ENCODE data around the gene TLX2.
A peak's percentile ranks its signal among the peaks of the same experiment; 100 is the strongest.
"Not testable (repeated sequence)": the region's sequence is repeated elsewhere in the genome, so short reads cannot be mapped to it uniquely, and the experiment has no call there.

The TLX2 gene

GRCh38 chr2:74482801-74483674 lies 31.2 kb upstream of the TLX2 start, which contains the start of the genes CCDC142 and TTC31:
Gene CCDC142, minus strand, starts transcription at chr2:74482998. Its CDS starts 161 bp downstream, at chr2:74482837.
Gene TTC31, plus strand, starts transcription at chr2:74483081. Its CDS starts 15 bp downstream, at chr2:74483096.
- H3K4me3 ChIP-seq (ENCODE audit: insufficient read depth, low read length, poor library complexity, severe bottlenecking), result peak within 1 kb of the TSS; percentile 96
- H3K4me2 ChIP-seq (ENCODE audit: low read depth, low read length, poor library complexity, severe bottlenecking), result peak within 1 kb of the TSS; percentile 89
- peak within 1 kb of the TSS; percentile 80 for H3K27ac ChIP-seq (ENCODE audit: low read depth, low read length)
- H3K9me2 ChIP-seq (replicated peaks; ENCODE audit: insufficient read depth, low read length), result no peaks in the 10 kb centered on the region
- no peaks in the 10 kb centered on the region for H3K9me3 ChIP-seq (ENCODE audit: insufficient read depth, low read length)
- no peaks in the 10 kb centered on the region for H3K27me3 ChIP-seq (ENCODE audit: low read length)
- H3K79me2 ChIP-seq (ENCODE audit: insufficient read depth, low read length), result peaks cover 26% of the 10 kb centered on the region
- H2AFZ ChIP-seq (ENCODE audit: low read depth, low read length, severe bottlenecking), result peak within 1 kb of the TSS; percentile 84
- no peaks in the 10 kb centered on the region for H4K20me1 ChIP-seq (ENCODE audit: low read depth, low read length)
- H3K9ac ChIP-seq (ENCODE audit: low read length), result peak within 1 kb of the TSS; percentile 84
- TF ChIP-seq EZH2phosphoT487 (conservative IDR thresholded peaks at IDR 0.05; ENCODE audit: low read length), result no peak
- TF ChIP-seq CTCF (IDR thresholded peaks at IDR 0.05; ENCODE audit: insufficient read depth, low read length, poor library complexity, severe bottlenecking), result peak; percentile 82
- peaks cover 4% of the 10 kb centered on the region; the same call in 1 of the 2 replicates for H3K36me3 ChIP-seq (ENCODE audit: low read length)
- H3F3A ChIP-seq (ENCODE audit: insufficient read depth), result no peaks in the 10 kb centered on the region

GRCh38 chr2:74483675-74484164 lies 30.5 kb upstream of the TLX2 start:
- peak overlapping the region; percentile 84 for H3K9ac ChIP-seq (ENCODE audit: low read length)
- not testable (repeated sequence) for H3F3A ChIP-seq (ENCODE audit: insufficient read depth); H4K20me1 ChIP-seq (ENCODE audit: low read depth, low read length); H3K9me2 ChIP-seq (replicated peaks; ENCODE audit: insufficient read depth, low read length); H3K27me3 ChIP-seq (ENCODE audit: low read length); H3K9me3 ChIP-seq (ENCODE audit: insufficient read depth, low read length); H3K36me3 ChIP-seq (ENCODE audit: low read length)
- H3K4me3 ChIP-seq (ENCODE audit: insufficient read depth, low read length, poor library complexity, severe bottlenecking), result peak overlapping the region; percentile 96
- peak overlapping the region; percentile 80; the same call in 1 of the 2 replicates for H3K27ac ChIP-seq (ENCODE audit: low read depth, low read length)
- H3K4me2 ChIP-seq (ENCODE audit: low read depth, low read length, poor library complexity, severe bottlenecking), result peak overlapping the region; percentile 89
- H2AFZ ChIP-seq (ENCODE audit: low read depth, low read length, severe bottlenecking), result peak overlapping the region; percentile 84
- peaks cover 26% of the 10 kb centered on the region for H3K79me2 ChIP-seq (ENCODE audit: insufficient read depth, low read length)

GRCh38 chr2:74486141-74486540 lies 28.1 kb upstream of the TLX2 start:
- no peak overlapping the region for H3K4me3 ChIP-seq (ENCODE audit: insufficient read depth, low read length, poor library complexity, severe bottlenecking)
- no peaks in the 10 kb centered on the region for H3K27me3 ChIP-seq (ENCODE audit: low read length)
- H3K36me3 ChIP-seq (ENCODE audit: low read length), result no peaks in the 10 kb centered on the region
- H3K4me2 ChIP-seq (ENCODE audit: low read depth, low read length, poor library complexity, severe bottlenecking), result no peak overlapping the region
- no peak overlapping the region for H3K27ac ChIP-seq (ENCODE audit: low read depth, low read length)
- H4K20me1 ChIP-seq (ENCODE audit: low read depth, low read length), result no peaks in the 10 kb centered on the region
- H3F3A ChIP-seq (ENCODE audit: insufficient read depth), result no peaks in the 10 kb centered on the region
- H2AFZ ChIP-seq (ENCODE audit: low read depth, low read length, severe bottlenecking), result no peak overlapping the region
- no peaks in the 10 kb centered on the region for H3K9me3 ChIP-seq (ENCODE audit: insufficient read depth, low read length)
- peaks cover 26% of the 10 kb centered on the region for H3K79me2 ChIP-seq (ENCODE audit: insufficient read depth, low read length)
- no peaks in the 10 kb centered on the region for H3K9me2 ChIP-seq (replicated peaks; ENCODE audit: insufficient read depth, low read length)
- H3K9ac ChIP-seq (ENCODE audit: low read length), result no peak overlapping the region
- no peak for TF ChIP-seq CTCF (IDR thresholded peaks at IDR 0.05; ENCODE audit: insufficient read depth, low read length, poor library complexity, severe bottlenecking)
- TF ChIP-seq EZH2phosphoT487 (conservative IDR thresholded peaks at IDR 0.05; ENCODE audit: low read length), result no peak

All from SU-DHL-6 (cell line).